CD4-positive, alpha-beta T cell treated with Interferon gamma for 1 hour (primary cell): Measurements from ENCODE around the gene COX5A.

Source experiments
- DNase-seq: peaks from one replicate; pipeline ENCODE4 v3.0.0-alpha.2; 2020

COX5A gene

DNA sequence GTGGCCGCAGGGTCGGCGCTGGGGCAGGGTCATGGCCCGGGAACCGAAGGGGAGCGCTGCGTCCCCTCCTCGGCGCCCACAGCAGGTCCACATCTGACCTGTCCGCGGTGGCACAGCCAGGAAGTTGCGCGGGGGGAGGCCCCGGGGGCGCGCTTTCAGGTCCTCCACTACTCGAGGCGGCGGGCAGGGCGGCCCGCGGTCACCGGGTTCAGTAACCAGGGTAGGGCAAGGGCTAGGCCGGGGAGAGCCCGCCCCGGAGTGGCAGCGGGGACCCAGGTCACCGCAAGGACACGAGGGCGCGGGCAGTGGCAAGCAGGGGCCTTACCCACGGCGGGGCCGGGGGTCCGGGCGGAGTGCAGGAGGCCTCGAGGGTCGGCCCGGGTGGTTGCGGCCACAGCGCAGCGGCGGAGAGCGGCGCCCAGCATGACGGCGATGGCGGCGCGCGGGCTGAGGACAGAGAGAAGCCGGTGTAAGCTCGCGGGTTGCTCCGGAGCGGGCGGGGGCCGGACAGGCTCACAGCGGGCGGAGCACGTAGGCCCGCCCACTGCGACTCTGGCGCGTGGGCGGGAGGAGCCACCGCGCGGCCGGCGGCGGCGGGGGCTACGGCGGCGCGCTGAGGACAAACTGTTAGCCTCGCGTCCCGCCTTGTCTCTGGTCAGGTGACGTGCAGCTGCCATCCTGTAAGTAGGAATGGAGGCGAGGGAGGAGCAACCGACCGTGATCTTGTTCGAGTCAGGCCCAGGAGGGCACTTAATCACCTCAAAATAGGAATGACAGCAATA, at the start of gene COX5A:
COX5A (minus strand) TSS at position 484 of the 782 bp plus-strand sequence; CDS start at position 425, 59 bp downstream.
- peak; percentile 93 for DNase-seq

DNA sequence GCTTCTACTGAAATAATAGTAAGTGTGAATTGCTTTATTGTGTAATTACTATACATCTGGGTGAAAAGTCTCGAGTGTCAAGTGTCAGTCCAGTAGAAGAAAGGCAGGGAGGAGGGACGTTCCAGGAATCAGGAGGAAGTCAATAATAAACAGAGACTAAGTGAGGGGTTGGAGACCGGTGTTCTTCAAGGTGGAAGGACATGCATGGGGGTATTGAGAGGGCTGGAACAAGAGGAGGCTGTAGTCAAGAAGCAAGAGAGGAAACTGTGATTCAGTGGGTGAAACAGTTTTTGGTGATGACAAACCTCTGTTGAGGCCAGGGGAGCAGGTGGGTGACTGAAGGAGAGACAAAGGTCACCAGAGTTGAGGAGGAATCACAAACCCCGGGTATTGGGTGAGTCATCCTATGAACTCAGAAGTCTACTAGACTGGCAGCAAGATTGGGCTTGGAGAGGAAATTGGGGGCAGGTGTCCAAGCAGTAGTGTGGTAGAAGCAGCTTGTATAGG, 45.9 kb upstream of the COX5A start:
- DNase-seq, result no peak

DNA sequence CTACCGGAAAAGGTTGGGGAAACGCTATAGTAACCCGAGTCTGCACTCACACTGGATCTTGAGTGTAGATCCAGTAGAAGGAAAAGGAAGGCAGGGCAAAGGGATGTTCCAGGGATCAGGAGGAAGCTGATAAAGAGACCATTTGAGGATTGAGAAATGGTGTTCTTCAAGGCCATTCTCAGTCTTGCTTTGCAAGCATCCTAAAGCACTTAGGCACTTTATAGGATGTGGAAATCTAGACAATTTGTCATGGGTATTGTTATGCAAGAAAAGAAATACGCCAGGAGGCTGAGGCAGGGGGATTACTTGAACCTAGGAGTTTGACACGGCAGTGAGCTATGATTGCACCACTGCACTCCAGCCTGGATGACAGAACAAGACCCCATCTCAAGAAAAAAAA, 44.3 kb upstream of the COX5A start:
- DNase-seq, result no peak

DNA sequence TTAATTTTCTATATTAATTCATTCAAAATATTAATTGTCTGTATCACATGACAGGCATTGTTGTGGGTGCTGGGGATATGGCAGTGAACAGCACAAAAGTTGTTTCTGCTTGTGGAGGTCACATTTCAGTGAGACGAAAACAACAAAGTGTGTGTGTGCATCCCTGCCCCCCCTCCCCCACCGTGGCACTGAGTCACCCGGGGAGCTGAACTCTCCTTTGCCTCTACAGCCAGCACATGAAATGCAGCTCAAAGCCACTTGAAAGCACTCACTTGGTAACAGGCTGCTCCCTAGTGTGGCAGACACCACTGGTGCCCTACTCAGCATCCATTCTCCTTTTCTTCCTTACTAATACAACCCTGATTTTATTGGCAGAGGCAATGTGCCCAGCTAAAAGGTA, 40.6 kb upstream of the COX5A start:
- DNase-seq, result no peak

DNA sequence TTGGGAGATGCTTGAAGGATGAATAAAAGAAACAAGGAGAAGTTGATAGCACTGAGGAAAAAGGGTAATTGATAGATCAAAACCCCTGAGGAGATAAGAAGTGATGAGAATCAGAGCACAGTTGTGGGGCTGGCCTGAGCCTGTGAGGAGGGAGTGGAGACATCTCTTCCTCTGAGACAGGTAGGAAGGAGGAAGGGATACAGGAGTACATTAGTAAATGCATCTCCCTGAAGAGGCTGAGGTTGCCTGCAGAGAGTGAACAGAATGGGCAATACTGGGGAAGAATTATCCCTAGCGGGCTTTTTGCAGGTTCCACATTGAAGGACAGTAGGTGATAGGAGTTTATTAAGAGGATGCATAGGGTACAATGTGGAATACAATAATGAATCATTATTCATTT, 40.2 kb upstream of the COX5A start:
- no peak for DNase-seq

DNA sequence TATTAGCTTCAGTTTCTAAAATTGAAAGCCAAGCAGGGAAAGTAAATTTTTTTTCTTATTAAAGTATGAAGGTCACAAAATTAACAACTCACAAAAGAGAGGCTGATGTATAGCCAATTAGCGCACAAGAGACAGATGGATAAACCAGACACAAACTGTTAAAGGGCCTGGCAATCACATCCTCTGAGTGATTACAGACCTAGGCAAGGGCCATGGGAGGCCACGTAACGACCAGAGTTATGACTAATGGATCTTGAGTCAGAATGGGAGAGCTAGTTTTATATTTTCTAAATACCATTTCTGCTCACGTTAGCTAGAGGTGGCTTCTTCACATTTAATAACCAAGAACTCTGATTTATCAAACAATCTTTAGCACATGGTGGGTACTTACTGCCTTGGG, 39.7 kb upstream of the COX5A start:
- DNase-seq, result no peak

DNA sequence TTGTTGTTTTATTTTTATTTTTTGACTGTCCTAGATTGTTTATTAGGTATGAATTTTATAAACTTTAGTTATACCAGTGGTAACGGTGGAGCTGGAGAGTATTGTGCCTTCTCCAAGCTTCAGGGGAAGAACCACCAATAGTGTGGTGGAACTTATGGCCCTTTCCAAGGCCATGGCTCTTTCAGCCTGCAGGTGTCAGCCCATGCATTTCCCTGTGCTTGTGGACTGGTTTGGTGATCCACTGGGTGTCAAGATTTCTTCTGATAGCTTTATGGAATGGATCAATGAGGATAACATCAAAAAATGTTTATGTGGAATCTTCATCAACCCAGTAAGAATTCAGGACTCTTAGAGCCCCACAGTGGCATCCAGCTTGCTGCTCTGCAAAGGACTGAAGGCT, 38.3 kb upstream of the COX5A start:
- DNase-seq, result no peak

DNA sequence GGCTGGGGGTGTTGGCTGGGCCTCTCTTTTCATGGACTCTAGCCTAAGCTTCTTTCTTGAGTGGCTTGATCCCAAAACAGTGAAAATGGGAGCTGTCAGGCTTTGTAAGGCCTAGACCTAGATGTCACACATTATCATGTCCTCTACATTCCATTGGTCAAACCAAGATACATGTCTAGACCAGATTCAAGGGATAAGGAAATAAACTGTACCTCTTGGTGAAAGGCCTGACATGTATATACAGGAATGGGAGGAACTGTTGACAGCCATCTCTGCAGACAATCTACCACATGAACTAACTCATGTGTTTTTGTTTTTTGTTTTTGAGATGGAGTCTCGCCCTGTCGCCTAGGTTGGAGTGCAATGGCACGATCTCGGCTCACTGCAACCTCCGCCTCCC, 29.8 kb upstream of the COX5A start:
- no peak for DNase-seq

DNA sequence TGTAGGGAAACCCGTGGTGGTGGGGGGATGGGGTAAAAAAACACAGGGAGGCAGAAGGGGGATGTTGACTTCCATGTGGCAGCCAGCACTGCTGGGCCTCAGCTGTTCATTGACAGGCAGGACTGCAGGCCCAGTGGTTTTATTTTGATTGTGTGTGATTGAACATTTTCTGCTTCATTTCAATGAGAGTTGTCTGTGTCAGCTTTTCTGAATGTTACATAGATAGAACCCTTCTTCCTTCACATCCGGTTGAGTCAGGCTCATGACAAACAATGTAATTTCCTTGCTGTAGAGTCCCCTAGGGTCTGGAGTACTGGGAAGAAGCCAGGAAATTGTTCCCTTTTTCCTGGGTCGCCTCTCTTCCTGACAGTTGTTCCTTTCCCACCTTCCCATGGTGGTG, 26.9 kb upstream of the COX5A start:
- no peak for DNase-seq

DNA sequence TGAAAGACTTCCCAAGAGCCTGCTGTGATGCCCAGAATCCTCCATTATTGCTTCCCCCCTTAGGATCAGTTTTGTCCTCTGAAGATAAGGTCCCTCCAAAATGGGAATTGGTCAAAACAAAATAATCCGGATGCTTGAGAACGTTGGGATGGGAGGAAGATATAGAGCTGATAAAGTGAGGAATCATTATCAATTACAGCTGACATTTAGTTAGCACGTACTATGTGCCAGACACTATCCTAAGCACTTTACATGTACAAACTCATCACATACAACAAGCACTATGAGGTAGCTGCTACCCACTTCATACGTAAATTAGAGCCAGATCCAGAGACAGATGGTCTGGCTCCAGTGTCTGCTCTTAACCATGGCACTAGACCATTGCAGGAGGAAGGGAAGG, 25.3 kb upstream of the COX5A start:
- no peak for DNase-seq

DNA sequence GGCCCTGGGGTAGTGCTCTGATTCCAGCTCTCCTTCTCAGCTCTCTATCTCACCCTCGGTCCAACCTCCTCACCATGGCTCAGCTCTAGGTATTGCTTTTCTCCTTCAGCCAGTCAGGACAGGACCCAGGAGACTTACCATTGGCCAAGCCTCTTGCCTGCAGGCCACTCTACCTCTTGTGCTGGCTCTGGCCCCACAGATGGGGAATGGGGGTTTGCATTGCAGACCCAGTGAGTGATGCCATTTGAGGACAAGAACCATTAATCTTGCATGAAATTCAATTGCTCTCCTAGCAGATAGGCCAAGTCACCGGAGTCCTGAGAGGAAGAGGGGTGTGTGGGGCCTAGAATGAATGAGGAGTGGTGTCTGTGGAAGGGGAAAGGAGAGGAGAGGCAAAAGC, 24.8 kb upstream of the COX5A start:
- DNase-seq, result no peak

DNA sequence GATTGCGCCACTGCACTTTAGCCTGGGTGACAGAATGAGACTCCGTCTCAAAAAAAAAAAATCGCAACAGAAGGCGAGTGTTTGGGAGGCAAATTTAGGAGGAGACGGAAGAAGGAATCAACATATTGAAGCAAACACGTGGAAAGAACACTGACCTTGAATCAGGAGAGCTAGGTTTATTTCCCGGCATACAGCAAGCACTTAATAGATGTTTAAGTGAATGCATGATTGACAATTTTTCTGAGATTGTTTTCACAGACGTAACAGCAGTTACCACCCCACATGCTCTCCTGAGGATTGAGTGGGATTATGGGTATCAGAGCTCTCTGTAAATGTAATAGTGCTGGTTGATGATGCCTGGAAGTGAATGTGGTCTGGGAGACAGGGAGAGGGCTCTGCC, 24.3 kb upstream of the COX5A start:
- DNase-seq, result no peak

DNA sequence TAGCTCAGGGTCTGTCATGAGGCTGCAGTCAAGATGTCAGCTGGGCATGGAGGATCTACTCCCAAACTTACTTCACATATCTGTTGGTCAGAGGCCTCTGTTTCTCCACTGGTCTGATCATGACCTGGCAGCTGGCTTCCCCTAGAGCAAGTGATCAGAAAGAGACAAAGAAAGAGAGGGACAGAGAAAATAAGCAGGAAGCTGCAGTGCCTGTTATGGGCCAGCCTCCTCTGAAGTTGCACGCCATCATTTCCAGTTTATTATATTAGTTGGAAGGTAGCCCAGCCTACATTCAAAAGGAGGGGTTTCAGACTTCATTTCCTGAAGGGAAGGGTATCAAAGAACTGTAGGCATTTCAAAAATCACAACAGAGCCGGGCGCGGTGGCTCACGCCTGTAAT, 23.7 kb upstream of the COX5A start:
- DNase-seq, result no peak

DNA sequence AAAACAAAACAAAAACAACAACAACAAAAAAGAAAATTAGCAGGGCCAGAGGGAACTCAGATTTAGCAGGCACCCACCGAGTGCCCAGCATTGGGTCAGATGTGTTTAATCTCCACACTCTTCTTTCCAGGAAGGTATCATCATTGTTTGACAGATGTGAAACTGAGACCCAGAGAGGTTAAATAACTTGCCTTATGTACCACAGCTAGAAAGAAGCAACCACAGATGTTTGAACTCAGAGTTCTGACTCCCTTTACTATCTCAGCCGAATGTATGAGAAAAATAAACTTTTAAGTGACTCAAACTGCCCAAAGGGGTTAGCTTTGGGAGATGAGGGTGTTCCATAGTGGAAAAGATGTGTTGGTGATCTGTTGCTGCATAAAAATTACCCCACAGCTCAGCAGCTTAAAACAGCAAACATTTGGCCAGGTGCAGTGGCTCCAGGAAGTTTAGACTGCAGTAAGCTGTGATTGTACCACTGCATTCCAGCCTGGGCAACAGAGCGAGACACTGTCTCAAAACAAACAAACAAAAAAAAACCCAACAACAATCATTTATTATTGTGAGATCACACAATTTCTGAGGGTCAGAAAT, 23.2 kb upstream of the COX5A start:
- DNase-seq, result no peak

DNA sequence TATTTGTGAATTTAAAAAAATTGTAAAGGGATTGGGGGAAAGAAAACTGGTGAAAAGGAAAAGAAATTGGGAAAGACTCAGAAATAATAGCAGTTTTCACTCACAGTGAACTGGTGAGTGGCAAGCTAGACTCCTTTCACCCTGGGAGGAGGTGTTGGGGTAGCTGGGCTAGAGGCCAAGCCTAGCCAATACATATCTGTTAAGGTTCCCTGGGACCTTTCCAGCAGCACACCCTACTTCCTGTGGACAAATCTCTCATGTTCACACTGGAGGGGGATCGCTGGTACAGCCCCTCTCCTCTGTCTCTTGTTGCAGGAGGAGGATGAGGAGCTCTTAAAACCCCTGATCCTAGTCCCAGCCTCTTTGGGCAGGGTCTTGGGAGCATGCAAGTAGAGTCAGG, 22.4 kb upstream of the COX5A start:
- no peak for DNase-seq

DNA sequence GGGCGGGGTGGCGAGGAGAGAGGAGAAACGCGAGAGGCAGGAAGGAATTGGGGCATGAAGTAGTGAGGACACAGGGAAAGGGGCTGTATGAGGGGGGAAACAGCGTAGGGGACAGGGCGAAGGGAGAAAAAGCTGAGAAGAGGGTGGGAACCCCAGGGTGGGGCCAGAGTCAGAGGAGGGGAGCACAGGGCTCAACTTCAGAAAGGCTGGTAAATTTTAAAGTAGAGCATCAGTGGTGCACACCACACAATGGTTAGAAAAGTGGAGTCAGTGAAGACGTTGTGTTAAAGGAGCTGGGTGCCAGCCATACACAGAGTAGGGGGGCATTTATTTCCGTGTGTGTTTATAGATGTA, 21.7 kb upstream of the COX5A start:
- DNase-seq, result no peak

DNA sequence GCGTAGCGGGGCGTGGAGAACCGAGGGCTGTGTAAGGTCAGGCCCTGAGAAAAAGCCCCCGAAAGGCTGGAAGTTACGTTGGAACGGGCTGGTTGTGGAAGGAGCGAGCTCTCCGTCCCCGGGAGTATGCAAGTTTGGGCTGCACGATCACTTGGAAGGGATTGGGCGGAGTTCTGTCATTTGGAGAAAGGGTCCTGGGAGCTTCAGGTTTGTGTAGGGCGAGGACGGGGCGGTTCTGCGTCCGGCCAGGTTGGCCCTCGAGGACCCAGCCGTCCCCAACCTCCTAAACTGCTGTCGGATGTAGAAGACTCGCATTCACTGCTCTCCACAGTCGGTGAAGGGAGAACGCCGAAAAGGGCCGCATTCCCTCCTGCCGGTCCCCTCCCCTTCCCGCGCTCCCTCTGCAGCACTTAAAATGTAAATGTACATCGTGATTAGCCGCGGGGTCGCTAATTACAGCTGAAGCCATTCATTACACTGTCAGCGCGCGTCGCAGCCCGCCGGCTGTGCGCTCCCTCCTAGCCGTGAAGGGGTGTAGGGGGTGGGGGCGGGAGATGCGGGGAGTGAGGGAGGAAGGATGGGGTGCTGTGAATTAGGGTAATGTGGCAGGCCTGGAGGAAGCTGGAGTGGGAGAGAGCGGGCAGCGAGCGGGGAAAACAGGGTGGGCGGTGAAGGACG, 21.2 kb upstream of the COX5A start:
- no peak for DNase-seq

DNA sequence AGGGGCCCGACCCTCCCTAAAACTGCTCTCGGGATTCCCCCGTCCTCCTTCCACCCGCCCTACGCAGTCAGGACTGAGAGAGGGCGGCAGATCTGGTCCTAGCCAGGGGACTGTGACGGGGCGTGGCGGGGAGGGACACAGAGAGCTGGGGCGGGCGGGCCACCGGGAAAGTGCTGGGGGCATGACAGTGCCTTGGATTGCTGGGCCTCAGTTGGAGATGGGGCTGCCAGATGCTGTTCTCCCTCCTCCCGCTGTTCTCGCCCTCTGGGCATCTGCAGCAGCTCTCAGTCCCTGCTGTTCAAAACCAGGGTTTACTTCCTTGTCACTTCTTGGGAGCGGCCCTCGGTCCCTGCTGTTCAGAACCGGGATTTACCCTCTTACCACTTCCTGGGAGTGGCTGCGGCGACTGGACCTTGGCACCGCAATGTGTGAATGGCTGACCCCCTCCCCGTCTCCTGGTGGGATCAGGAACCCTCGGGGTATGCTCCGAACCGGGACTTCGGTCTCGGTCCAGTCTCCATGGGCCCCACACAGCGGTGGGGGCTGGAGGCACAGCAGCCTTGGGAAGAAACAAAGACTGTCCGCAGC, 20.5 kb upstream of the COX5A start:
- DNase-seq, result no peak

DNA sequence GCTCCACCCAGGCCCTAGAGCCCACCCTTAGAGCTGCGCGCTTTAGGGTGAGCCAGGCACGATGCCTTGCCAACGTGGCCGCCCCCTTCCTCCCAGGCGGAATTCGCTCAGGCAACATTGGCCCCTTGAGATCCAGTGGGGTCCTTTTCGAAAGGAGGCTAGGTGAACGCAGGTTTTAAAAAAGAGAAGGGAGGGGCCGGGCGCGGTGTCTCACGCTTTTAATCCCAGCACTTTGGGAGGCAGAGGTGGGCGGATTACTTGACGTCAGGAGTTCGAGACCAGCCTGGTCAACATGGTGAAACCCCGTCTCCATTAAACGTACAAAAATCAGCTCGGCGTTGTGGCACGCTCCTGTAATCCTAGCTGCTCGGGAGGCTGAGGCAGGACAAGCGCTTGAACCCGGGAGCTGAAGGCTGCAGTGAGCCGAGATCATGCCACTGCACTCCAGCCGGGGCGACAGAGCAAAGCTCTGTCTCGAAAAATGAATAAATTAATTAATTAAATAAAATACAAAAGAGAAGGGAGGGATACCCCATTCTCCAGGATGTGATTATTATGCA, 19.7 kb upstream of the COX5A start:
- no peak for DNase-seq

DNA sequence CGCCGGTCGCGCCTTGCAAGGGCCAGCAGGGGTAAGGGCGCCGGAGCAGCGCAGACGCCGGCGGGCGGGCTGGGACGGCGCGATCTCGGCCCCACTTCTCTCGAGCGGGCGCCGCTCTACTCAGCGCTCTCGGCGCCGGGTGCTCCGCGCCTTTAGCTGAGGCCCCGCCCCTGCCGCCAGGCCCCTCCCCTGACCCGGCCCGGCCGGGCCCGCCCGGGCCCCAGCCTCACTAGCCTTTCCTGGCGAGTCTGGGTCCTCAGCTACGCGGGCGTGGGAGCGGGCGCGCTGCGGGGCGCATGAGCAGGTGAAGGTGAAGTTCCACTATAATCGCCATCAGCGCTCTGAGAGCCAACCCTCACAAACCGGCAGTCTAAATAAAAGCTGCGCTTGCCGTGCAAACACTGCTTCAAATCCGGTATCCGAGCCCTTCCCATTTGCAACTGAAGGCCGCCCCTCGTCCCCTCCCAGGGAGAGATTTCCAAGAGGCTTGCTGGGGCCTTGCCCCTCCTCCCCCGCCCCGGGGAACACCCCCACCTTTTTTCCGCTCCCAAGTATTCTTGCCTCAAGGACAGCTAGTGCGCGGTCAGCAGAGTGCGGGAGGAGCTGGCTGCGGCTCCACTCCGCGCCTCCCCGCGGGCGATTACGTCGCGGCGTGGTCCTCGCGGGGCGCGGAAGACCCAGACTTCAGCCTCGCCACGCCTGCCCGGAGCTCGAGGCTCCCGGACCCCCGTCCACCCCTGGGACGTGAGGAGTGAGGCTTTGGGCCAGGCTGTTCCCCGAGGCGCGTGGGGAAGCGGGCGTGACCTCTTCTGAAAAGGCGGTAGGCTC, 19.0 kb upstream of the COX5A start, which contains the start of gene RPP25:
RPP25 (minus strand) TSS at position 125 of the 828 bp plus-strand sequence. CDS start 189 bp downstream, outside the sequence.
- peak; percentile 60 for DNase-seq

DNA sequence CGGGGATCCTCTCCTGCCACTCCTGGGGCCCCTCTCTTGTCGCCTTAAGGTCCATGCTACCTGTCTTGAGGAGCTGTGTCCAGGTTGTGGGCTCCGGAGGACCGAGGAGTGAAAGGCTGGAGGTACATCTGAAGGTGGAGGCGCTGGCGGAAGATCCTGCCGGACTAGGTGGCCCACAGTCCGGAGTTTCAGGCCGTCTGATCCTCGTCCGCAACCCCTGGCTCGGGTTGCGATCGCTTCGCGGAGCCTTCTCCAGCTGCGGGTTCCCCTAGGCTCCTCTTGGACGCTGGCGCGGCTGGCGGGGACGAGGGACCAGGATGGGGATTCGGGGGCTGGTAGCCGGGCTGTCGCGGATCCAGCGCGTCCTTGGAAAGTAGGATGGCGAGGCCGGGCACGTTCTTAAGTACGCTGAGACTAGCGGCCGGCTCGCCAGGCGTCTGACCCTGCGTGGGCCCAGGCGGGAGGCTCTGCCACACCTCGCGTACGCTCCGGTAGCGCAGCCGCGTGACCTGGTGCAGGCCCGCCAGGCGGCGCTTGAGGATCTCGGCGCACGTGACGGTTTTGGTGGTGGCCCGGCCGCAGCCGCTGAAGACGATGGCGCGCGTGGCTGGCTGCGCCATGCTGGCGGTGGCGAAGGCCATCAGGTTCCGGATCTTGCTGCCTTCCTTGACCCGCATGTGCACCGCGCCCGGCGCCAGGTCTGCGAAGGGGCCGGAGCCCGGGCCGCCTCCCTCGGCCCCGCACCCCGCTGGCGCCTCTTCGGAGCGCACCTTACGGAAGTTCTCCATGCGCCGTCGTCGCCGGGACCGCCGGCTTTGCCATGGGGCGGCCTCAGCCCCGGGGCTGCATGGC, 18.1 kb upstream of the COX5A start:
- peak; percentile 59 for DNase-seq
